Measurements from ENCODE around the gene GPR158. TPM values are rescaled to one million over a fixed set of nuclear protein-coding genes. Genes with fewer than 3 reads are reported as not detected.
A peak's percentile ranks its signal among the peaks of the same experiment; 100 is the strongest.

The GPR158 gene
- total RNA-seq, 2 experiments from 2014 or later: not detected

- Mint-ChIP-seq H3K4me3 (no peak overlapping the region), H3K9me3 (peaks cover 7% of the 10 kb centered on the region), H3K4me1 (peaks cover 5% of the 10 kb centered on the region), H3K27ac (no peak overlapping the region), H3K36me3 (ENCODE audit: low read depth) (peaks cover 6% of the 10 kb centered on the region), H3K27me3 (peaks cover 48% of the 10 kb centered on the region)
- ChIA-PET POLR2A (no interaction called here), CTCF (interaction anchor here (1.2 kb wide), 1 partner anchor 15 kb away, joined by 3 read pairs; no protein-coding TSS in a partner anchor)
- no peak for DNase-seq
Measured at GRCh38 chr10:25175527-25176420, 973 bp downstream of the GPR158 start.

- ChIA-PET CTCF (interaction anchor here (1.2 kb wide), 1 partner anchor 14 kb away, joined by 3 read pairs; no protein-coding TSS in a partner anchor), POLR2A (no interaction called here)
- no peak for DNase-seq
- Mint-ChIP-seq H3K4me3 (no peak overlapping the region), H3K4me1 (peaks cover 5% of the 10 kb centered on the region), H3K27me3 (peaks cover 48% of the 10 kb centered on the region), H3K27ac (peak overlapping the region; percentile 41), H3K36me3 (ENCODE audit: low read depth) (peaks cover 6% of the 10 kb centered on the region), H3K9me3 (peaks cover 7% of the 10 kb centered on the region)
Measured at GRCh38 chr10:25176421-25176968, 1.7 kb downstream of the GPR158 start.

DNA sequence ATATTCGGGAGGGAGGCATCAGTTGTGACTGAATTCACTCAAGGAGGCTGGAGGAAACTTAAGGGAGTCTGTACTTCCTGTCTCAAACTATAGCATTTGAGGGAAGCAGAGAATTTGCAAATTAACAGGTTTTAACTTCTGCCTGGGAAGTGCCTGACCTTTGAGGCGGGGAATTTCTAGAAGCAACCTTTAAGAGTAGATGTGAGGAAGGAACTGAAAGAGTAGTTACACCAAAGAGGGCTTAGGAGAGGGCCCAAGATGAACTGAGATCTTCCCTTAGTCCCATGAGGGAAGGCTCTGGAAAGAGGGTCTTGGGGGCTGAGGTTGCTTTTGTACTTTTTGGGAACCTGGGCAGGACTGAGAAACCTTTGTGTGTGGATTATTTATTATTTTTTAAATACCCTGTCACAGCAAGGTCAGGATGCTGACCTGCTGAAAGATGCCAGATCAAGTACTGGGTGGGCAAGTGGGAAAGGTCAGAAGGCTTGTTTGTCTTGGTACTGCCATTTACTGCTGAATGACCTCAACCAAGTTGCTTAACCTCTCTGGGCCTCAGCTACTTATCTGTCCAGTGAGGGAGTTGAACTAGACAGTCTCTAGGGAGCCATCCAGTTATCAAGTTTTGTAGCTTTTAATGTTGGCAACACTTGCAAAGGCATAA is 2.4 kb downstream of the GPR158 start:
- no peak for DNase-seq
- Mint-ChIP-seq H3K27ac (peak overlapping the region; percentile 41), H3K36me3 (ENCODE audit: low read depth) (peaks cover 6% of the 10 kb centered on the region), H3K27me3 (peaks cover 48% of the 10 kb centered on the region), H3K4me3 (no peak overlapping the region), H3K4me1 (peaks cover 5% of the 10 kb centered on the region), H3K9me3 (peaks cover 7% of the 10 kb centered on the region)
- ChIA-PET POLR2A (no interaction called here), CTCF (no interaction called here)

- ChIA-PET CTCF (no interaction called here), POLR2A (no interaction called here)
- no peak for DNase-seq
- Mint-ChIP-seq H3K4me1 (peaks cover 5% of the 10 kb centered on the region), H3K36me3 (ENCODE audit: low read depth) (peaks cover 6% of the 10 kb centered on the region), H3K27me3 (peaks cover 48% of the 10 kb centered on the region), H3K27ac (no peak overlapping the region), H3K4me3 (no peak overlapping the region), H3K9me3 (peaks cover 7% of the 10 kb centered on the region)
Measured at GRCh38 chr10:25177754-25178135, 2.9 kb downstream of the GPR158 start.

DNA sequence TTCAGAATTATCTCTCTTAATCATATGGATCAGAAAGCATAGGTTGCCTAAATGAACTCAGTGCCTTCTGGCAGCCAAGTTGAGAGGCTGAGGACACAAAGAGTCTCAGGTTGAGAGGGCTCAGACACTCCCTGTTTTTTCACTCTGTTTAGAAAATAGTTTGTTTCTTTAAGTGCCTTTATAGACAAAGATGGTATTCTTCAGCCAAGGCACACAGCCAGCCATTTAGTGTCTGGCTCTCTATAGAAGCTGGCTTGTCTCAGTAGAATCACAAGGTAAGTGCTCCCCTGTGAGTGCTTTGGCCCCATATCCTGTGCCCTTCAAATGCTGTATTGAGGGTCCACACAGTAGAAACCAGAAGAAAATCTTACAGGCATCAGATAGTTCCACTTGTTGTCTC is 3.6 kb downstream of the GPR158 start:
- no peak overlapping the region for H3K4me3 Mint-ChIP-seq
- peaks cover 5% of the 10 kb centered on the region for H3K4me1 Mint-ChIP-seq
- no peak overlapping the region for H3K27ac Mint-ChIP-seq
- POLR2A ChIA-PET: no interaction called here
- peaks cover 6% of the 10 kb centered on the region for H3K36me3 Mint-ChIP-seq (ENCODE audit: low read depth)
- H3K9me3 Mint-ChIP-seq: peaks cover 7% of the 10 kb centered on the region
- H3K27me3 Mint-ChIP-seq: peaks cover 45% of the 10 kb centered on the region
- CTCF ChIA-PET: no interaction called here
- no peak for DNase-seq

DNA sequence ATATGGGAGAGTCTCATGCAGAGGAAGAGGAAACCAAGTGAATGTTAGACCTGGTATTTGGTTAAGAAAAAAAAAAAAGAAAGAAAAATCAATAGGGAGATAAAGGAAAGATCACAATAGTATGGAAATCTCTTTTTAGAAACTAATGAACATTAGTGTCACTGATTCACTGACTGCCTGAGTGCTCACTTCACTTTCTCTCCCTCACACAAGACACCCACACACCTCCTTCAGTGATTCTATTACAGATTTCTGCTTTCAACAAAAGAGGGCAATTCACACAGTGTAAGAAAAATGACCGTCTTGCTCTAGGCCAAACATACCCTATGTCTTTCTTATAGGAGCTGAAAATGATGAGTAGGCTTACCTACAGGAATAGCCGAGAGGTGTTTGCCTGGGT is 6.0 kb downstream of the GPR158 start:
- no peak overlapping the region for H3K4me3 Mint-ChIP-seq
- CTCF ChIA-PET: no interaction called here
- POLR2A ChIA-PET: no interaction called here
- H3K36me3 Mint-ChIP-seq (ENCODE audit: low read depth): peaks cover 5% of the 10 kb centered on the region
- no peak for DNase-seq
- peaks cover 29% of the 10 kb centered on the region for H3K27me3 Mint-ChIP-seq
- no peaks in the 10 kb centered on the region for H3K4me1 Mint-ChIP-seq
- H3K27ac Mint-ChIP-seq: no peak overlapping the region
- H3K9me3 Mint-ChIP-seq: peaks cover 3% of the 10 kb centered on the region

DNA sequence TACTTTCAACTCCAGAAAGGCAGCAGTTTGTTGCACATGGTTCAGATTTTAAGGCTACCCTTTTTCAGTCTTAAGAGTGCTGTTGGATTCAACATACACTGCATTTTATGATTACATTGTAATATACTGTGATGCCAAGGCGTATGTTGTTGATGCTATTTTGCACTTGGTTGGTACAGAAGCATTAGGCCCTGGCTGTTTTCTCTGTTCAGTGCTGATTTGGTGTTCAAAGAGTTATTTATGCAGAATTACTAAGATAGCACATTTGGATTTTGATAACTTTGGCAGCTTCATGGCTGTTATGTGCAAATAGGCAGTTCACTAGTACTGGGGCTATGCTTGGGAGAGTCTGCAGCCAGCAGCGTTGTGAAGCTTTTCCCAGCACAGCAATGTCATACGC is 7.8 kb downstream of the GPR158 start:
- ChIA-PET CTCF (no interaction called here), POLR2A (no interaction called here)
- DNase-seq: no peak
- no peaks in the 10 kb centered on the region for H3K36me3 Mint-ChIP-seq (ENCODE audit: low read depth)
- no peak overlapping the region for H3K27ac Mint-ChIP-seq
- H3K4me3 Mint-ChIP-seq: no peak overlapping the region
- H3K9me3 Mint-ChIP-seq: no peaks in the 10 kb centered on the region
- H3K4me1 Mint-ChIP-seq: no peaks in the 10 kb centered on the region
- H3K27me3 Mint-ChIP-seq: peaks cover 13% of the 10 kb centered on the region

DNA sequence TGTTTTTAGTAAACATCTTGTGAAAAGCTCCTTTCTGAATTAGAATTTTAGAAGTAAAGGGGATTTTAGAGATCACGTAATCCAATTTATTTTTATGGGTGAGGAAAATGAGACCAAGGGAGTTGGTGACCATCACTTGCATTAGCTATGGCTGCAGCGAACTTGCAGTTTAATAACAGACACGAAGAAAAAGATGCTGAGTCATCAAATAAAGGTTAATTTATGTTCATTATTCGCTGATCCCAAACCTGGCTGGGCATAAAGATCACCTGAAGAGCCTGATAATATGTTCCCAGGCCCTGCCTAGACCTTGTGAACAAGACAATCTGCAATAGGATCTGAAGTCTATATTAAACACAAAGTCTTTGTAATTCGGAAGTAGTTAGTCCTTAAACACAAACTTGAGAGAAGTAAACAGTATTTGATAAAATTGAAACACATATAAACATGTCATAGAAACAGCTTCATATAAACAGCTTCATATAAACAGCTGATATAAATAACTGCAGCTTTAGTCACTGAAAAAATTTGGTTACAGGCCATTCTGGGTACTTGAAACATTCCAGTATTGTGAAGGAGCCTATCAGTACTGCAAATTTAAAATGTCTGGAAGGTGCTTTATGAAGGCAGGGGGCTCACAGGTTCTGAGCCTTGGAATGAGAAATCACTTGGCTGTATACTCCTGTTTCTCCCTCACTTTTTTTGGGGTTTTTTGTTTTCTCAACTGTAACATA is 16.5 kb downstream of the GPR158 start:
- CTCF ChIA-PET: interaction anchor here (1.4 kb wide), 1 partner anchor 15 kb away, joined by 3 read pairs; no protein-coding TSS in a partner anchor
- H3K4me1 Mint-ChIP-seq: no peaks in the 10 kb centered on the region

GRCh38 chr10:25198151-25198550 is 23.4 kb downstream of the GPR158 start:
- Mint-ChIP-seq H3K9me3 (no peaks in the 10 kb centered on the region), H3K36me3 (ENCODE audit: low read depth) (no peaks in the 10 kb centered on the region), H3K27me3 (peaks cover 2% of the 10 kb centered on the region), H3K4me1 (no peaks in the 10 kb centered on the region), H3K27ac (no peak overlapping the region), H3K4me3 (no peak overlapping the region)
- ChIA-PET CTCF (no interaction called here), POLR2A (no interaction called here)
- DNase-seq: no peak

More for the DNA sequence above, 16.5 kb downstream of the GPR158 start:
- H3K9me3 Mint-ChIP-seq: peaks cover 4% of the 10 kb centered on the region
- DNase-seq: no peak
- H3K27me3 Mint-ChIP-seq: peaks cover 2% of the 10 kb centered on the region
- H3K4me3 Mint-ChIP-seq: no peak overlapping the region
- no peak overlapping the region for H3K27ac Mint-ChIP-seq
- H3K36me3 Mint-ChIP-seq (ENCODE audit: low read depth): no peaks in the 10 kb centered on the region
- POLR2A ChIA-PET: no interaction called here

DNA sequence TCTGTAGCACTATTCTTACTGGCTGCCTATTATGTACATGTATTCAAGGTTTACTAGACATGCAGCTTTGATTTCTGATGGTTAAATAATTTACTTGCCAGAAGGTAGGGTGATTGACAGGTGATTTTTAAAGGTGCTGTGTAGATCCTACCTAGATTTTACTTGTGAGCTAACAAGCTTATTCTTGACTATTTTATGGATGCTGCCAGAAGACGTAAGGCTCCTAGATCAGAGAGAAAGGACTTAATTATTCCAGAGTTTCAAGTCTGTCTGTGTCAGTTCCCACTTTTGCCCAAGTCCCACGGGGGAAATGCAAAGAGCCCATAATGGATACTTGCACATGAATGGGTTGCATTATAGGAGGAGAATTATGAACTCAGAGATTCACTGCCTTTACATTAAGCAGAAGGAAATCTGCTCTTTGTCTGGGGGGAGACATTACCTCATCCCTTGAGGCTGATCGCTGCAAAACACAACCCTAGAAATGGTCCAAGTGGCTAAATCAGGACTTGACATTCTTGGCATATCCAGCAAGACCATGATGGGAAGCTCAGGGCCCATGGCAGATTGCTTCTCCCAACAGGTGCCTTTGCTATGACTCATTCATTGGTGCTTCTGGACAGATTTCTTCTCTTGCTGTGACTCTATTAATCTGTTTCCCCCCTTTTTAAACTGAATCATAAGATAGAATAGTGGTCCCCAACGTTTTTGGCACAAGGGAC is 32.1 kb downstream of the GPR158 start:
- peaks cover 2% of the 10 kb centered on the region for H3K4me1 Mint-ChIP-seq
- no peaks in the 10 kb centered on the region for H3K9me3 Mint-ChIP-seq
- H3K27ac Mint-ChIP-seq: no peak overlapping the region
- ChIA-PET POLR2A (no interaction called here), CTCF (no interaction called here)
- no peaks in the 10 kb centered on the region for H3K36me3 Mint-ChIP-seq (ENCODE audit: low read depth)
- no peak overlapping the region for H3K4me3 Mint-ChIP-seq
- DNase-seq: no peak
- no peaks in the 10 kb centered on the region for H3K27me3 Mint-ChIP-seq

GRCh38 chr10:25209618-25210017 is 34.8 kb downstream of the GPR158 start:
- Mint-ChIP-seq H3K4me1 (peaks cover 2% of the 10 kb centered on the region), H3K36me3 (ENCODE audit: low read depth) (no peaks in the 10 kb centered on the region), H3K27ac (no peak overlapping the region), H3K9me3 (no peaks in the 10 kb centered on the region), H3K27me3 (no peaks in the 10 kb centered on the region), H3K4me3 (no peak overlapping the region)
- ChIA-PET CTCF (no interaction called here), POLR2A (no interaction called here)
- no peak for DNase-seq

DNA sequence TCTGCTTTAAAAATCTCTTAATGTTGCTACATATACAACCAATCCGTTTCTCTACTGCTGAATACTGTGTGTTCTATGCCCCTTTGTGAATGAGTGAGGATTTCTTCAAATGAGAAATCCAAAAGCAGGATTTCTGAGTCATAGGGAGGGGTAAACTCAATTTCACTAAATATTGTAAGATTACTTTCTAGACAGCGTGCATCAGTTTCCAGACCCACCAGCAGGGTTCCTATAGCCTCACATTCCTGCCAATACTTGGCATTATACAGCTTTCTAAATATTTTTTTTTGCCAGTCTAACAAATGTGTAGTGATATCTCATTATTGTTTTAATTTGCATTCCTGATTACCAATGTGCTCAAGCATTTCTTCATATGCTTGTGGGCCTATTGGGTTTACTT is 35.5 kb downstream of the GPR158 start:
- no peak overlapping the region for H3K4me3 Mint-ChIP-seq
- H3K9me3 Mint-ChIP-seq: no peaks in the 10 kb centered on the region
- H3K4me1 Mint-ChIP-seq: peaks cover 2% of the 10 kb centered on the region
- ChIA-PET CTCF (no interaction called here), POLR2A (no interaction called here)
- no peak for DNase-seq
- no peaks in the 10 kb centered on the region for H3K36me3 Mint-ChIP-seq (ENCODE audit: low read depth)
- H3K27ac Mint-ChIP-seq: no peak overlapping the region
- no peaks in the 10 kb centered on the region for H3K27me3 Mint-ChIP-seq

All from activated CD4-positive, alpha-beta T cell treated with anti-CD3 and anti-CD28 coated beads, Interleukin-2, amount 10 ng/mL, durations not matched to agents 7 days and 5 days (primary cell).